GM19351 (cell line): ENCODE results near the gene ZNF121.
"Not testable (repeated sequence)": the region's sequence is repeated elsewhere in the genome, so short reads cannot be mapped to it uniquely, and the experiment has no call there.

ENCODE experiments used
- ATAC-seq: cut with Tn5 transposase; IDR thresholded peaks from one replicate; pipeline ENCODE4 v1.9.1; 2021; ENCODE audit warnings: mild to moderate bottlenecking, moderate library complexity; ENCODE audit not compliant: unreplicated experiment

The ZNF121 gene

DNA sequence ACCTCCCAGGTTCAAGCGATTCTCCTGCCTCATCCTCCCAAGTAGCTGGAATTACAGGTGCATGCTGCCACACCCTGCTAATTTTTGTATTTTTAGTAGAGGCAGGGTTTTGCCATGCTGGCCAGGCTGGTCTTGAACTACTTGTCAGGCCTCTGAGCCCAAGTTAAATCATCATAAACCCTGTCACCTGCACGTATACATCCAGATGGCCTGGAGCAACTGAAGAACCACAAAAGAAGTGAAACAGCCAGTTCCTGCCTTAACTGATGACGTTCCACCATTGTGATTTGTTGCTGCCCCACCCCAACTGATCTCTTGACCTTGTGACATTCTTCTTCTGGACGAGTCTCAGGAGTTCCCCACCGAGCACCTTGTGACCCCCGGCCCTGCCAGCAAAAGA is 45.1 kb downstream of the ZNF121 start:
- ATAC-seq: not testable (repeated sequence)

DNA sequence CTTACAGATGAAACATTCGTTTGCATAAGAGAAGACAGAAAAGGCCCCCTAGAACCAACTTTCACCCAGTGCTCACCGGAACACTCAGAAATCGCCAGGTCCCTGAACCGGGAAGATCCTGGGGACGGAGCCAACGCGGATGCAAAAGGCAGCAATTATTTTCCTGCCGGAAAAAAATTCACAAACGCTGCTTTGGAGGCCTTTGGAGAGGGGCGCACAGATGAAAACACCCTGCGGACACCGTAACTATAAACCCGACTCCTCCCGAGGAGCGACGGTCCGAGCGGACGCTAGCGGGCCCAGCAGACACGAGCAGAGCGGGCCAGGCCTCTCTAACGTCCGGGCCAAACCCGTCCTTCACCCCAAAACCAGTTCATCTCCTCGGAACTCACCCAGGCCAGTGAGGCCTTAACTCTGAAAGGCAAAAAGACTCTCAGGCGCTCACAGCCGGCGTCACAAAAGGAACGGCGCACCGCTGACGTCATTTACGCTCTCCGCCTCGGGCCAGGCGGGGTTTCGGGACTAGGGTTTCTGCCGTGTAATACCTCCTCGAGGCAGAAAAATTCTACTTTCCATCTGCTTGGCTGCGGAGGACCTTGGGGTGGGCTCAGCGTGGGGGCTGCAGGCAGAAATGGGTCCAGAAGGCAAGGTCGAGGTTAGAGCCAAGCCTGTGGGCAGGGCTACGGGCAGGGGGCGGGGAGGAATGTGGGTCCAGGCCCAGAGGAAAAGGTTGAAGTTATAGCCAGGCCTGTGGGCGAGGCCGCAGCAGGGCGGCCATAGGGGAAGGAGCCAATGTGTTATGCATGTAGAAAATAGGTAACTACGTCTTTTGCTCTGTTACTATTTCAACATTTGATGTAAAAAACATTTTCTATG is 45.9 kb downstream of the ZNF121 start, which contains the start of gene ZNF426:
TSS of gene ZNF426 (minus strand) at position 463 of the 876 bp plus-strand sequence. CDS start 2,413 bp downstream, outside the sequence.
- ATAC-seq: peak; percentile 77

DNA sequence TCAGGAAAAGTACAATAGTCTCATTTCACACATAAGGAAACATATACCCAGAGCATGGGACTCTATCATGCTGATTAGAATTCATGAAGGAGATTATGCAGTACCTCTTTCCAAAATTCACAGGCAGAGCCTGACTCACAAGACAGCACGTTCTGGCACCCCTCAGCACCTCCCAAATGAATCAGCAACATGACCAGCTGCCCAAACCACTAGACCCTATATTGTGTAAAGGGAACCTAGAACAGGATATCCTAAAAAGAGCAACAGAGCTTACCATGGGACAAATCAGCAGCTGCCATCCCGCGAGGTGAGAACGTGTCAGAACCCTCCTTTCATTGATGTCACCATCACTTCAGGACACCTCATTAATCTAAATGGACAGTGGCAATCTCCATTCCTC is 48.4 kb downstream of the ZNF121 start:
- ATAC-seq: no peak

DNA sequence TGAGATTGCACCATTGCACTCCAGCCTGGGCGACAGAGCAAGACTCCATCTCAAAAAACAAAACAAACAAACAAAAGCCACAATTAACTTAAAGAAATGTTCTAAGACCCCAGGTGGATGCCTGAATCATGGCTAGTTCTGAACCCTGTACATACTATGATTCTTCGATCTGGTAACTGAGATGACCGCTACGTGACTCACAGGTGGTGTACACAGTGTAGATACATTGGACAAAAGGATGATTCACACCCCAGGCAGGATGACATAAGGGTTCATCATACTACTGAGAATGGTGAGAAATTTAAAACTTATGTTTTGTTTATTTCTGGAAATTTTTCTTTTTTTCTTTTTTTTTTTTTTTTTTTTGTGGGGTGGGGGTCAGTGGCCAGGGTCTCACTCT is 52.4 kb downstream of the ZNF121 start:
- no peak for ATAC-seq

DNA sequence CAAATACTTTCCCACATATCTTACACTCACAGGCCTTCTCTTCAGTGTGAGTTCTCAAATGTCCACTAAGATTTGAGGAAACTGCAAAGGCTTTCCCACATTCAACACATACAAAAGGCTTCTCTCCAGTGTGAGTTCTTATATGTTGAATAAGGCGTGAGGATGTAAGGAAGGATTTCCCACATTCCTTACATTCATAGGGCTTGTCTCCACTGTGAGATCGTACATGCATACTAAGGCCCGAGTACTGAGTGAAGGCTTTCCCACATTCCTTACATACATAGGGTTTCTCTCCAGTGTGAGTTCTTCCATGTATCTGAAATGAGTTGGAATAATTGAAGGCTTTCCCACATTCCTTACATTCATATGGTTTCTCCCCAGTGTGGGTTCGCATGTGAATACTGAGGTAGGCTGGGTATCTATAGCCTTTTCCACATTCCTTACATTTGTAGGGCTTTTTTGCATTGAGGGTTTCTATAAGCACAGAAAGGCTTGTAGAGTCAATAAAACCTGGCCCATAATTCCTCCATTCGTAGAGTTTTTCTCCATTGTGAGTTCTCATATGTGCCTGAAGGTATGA is 55.5 kb downstream of the ZNF121 start:
- no peak for ATAC-seq

DNA sequence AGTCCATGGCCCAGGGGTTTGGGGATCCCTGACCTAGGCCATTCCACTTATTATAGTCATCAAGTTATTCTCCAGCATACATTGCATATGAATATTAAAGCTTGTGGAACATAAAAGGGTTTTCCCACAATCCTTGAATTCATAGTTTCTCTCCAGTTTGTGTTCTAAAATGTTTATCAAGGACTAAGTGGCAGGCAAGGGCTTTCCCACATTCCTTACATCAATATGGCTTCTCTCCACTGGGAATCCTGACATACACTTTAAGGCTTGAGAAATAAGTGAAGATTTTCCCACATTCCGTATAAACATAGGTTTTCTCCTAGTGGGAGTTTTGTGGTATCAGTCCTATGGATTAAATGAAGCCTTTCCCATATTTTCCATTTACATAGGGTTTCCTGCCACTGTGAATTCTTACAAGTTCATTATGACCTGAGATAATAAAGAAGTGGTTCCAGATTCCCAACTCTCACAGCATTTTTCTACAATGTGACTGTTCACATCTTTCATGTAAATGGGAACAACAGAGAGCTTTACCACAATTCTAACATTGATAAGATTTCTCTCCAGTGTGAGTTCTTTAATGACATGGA is 60.3 kb downstream of the ZNF121 start:
- ATAC-seq: no peak
